A204.1 (cell line): ENCODE measurements around the gene FUT2.

Experiments
- FAIRE-seq: peaks from 2 replicates; lab custom pipeline; 2012; peaks lifted over from hg19 to GRCh38; lab: Jason Lieb, UNC

FUT2 gene

GRCh38 chr19:48752496-48753365 lies 57.0 kb downstream of the FUT2 start, which contains the start of gene FUT1:
FUT1 (minus strand) TSS chr19:48752641; CDS start chr19:48751281, 1,360 bp downstream.
- no peak for FAIRE-seq

- no peak for FAIRE-seq
These were observed 59.4 kb downstream of the FUT2 start, which contains the start of gene FGF21 for GRCh38 chr19:48755084-48755641. FGF21 (plus strand) TSS chr19:48755524; CDS start chr19:48756237, 713 bp downstream.
